C4-2B (cell line): Measurements from ENCODE around the gene PDE4A.

Experiments used
- ZFX ChIP-seq: fragments of 450-650 bp; IDR thresholded peaks from 2 replicates; pipeline ENCODE4 v1.6.1; 2017
- TF ChIP-seq, protein P1 (sequence below): fragments of 450-650 bp; conservative IDR thresholded peaks from 2 replicates; pipeline ENCODE4 v1.5.1; 2017; ENCODE audit warnings: mild to moderate bottlenecking

GRCh38 chr19:10379880-10380312 lies 40.4 kb upstream of the PDE4A start:
- no peak for TF ChIP-seq ZFX
- TF ChIP-seq, protein P1, sequence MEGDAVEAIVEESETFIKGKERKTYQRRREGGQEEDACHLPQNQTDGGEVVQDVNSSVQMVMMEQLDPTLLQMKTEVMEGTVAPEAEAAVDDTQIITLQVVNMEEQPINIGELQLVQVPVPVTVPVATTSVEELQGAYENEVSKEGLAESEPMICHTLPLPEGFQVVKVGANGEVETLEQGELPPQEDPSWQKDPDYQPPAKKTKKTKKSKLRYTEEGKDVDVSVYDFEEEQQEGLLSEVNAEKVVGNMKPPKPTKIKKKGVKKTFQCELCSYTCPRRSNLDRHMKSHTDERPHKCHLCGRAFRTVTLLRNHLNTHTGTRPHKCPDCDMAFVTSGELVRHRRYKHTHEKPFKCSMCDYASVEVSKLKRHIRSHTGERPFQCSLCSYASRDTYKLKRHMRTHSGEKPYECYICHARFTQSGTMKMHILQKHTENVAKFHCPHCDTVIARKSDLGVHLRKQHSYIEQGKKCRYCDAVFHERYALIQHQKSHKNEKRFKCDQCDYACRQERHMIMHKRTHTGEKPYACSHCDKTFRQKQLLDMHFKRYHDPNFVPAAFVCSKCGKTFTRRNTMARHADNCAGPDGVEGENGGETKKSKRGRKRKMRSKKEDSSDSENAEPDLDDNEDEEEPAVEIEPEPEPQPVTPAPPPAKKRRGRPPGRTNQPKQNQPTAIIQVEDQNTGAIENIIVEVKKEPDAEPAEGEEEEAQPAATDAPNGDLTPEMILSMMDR = no peak
